ENCODE measurements around the gene PTPN23.

PTPN23 gene

GRCh38 chr3:47339951-47340350 lies 40.9 kb upstream of the PTPN23 start:
- Histone ChIP-seq H3K79me2 (ENCODE audit: low read length) (no peaks in the 10 kb centered on the region), H3K9me2 (replicated peaks; ENCODE audit: insufficient read depth, low read length) (no peaks in the 10 kb centered on the region), H3F3A (ENCODE audit: insufficient read depth, low read length) (no peaks in the 10 kb centered on the region), H3K4me1 (ENCODE audit: low read length) (no peaks in the 10 kb centered on the region), H3K27me3 (replicated peaks; ENCODE audit: insufficient read depth, low read length) (no peaks in the 10 kb centered on the region), H3K36me3 (replicated peaks; ENCODE audit: insufficient read depth, low read length) (no peaks in the 10 kb centered on the region; the same call in none of the 2 replicates), H3K9ac (ENCODE audit: low read length) (no peak overlapping the region), H3K27ac (ENCODE audit: low read length) (no peak overlapping the region), H3K4me3 (ENCODE audit: low read length) (no peak overlapping the region), H3K4me2 (ENCODE audit: low read depth, low read length) (no peak overlapping the region), H4K20me1 (ENCODE audit: insufficient read depth, low read length) (no peaks in the 10 kb centered on the region), H2AFZ (ENCODE audit: low read length) (no peak overlapping the region), H3K9me3 (replicated peaks; ENCODE audit: insufficient read depth, low read length) (no peaks in the 10 kb centered on the region)
- DNase-seq: no peak
- TF ChIP-seq CTCF (IDR thresholded peaks at IDR 0.05; ENCODE audit: low read length): no peak
- no peak for TF ChIP-seq EZH2 (optimal IDR thresholded peaks at IDR 0.05; ENCODE audit: low read depth, low read length)
- TF ChIP-seq EZH2phosphoT487 (IDR thresholded peaks at IDR 0.05; ENCODE audit: low read length): no peak

- no peak for DNase-seq
- no peak overlapping the region for H3K27ac ChIP-seq (ENCODE audit: low read length)
- H3F3A ChIP-seq (ENCODE audit: insufficient read depth, low read length): no peaks in the 10 kb centered on the region
- no peaks in the 10 kb centered on the region for H4K20me1 ChIP-seq (ENCODE audit: insufficient read depth, low read length)
- H3K4me1 ChIP-seq (ENCODE audit: low read length): no peaks in the 10 kb centered on the region
- no peaks in the 10 kb centered on the region for H3K79me2 ChIP-seq (ENCODE audit: low read length)
- H3K27me3 ChIP-seq (replicated peaks; ENCODE audit: insufficient read depth, low read length): no peaks in the 10 kb centered on the region
- no peak overlapping the region for H2AFZ ChIP-seq (ENCODE audit: low read length)
- H3K9me2 ChIP-seq (replicated peaks; ENCODE audit: insufficient read depth, low read length): no peaks in the 10 kb centered on the region
- no peak for TF ChIP-seq EZH2 (optimal IDR thresholded peaks at IDR 0.05; ENCODE audit: low read depth, low read length)
- no peak overlapping the region for H3K4me2 ChIP-seq (ENCODE audit: low read depth, low read length)
- H3K9ac ChIP-seq (ENCODE audit: low read length): no peak overlapping the region
- no peaks in the 10 kb centered on the region for H3K9me3 ChIP-seq (replicated peaks; ENCODE audit: insufficient read depth, low read length)
- H3K36me3 ChIP-seq (replicated peaks; ENCODE audit: insufficient read depth, low read length): no peaks in the 10 kb centered on the region; the same call in none of the 2 replicates
- H3K4me3 ChIP-seq (ENCODE audit: low read length): no peak overlapping the region
Observed at GRCh38 chr3:47340866-47341265, 40.0 kb upstream of the PTPN23 start.

GRCh38 chr3:47342151-47342550 lies 38.7 kb upstream of the PTPN23 start:
- no peaks in the 10 kb centered on the region for H3K27me3 ChIP-seq (replicated peaks; ENCODE audit: insufficient read depth, low read length)
- H4K20me1 ChIP-seq (ENCODE audit: insufficient read depth, low read length): no peaks in the 10 kb centered on the region
- no peaks in the 10 kb centered on the region for H3K79me2 ChIP-seq (ENCODE audit: low read length)
- DNase-seq: no peak
- no peaks in the 10 kb centered on the region; the same call in 1 of the 2 replicates for H3K36me3 ChIP-seq (replicated peaks; ENCODE audit: insufficient read depth, low read length)
- no peak overlapping the region for H2AFZ ChIP-seq (ENCODE audit: low read length)
- no peak overlapping the region for H3K4me3 ChIP-seq (ENCODE audit: low read length)
- no peak for TF ChIP-seq EZH2phosphoT487 (IDR thresholded peaks at IDR 0.05; ENCODE audit: low read length)
- no peak for TF ChIP-seq EZH2 (optimal IDR thresholded peaks at IDR 0.05; ENCODE audit: low read depth, low read length)
- TF ChIP-seq CTCF (IDR thresholded peaks at IDR 0.05; ENCODE audit: low read length): no peak
- no peak overlapping the region for H3K9ac ChIP-seq (ENCODE audit: low read length)
- no peak overlapping the region for H3K27ac ChIP-seq (ENCODE audit: low read length)
- H3K9me3 ChIP-seq (replicated peaks; ENCODE audit: insufficient read depth, low read length): no peaks in the 10 kb centered on the region
- peaks cover 4% of the 10 kb centered on the region; the same call in 1 of the 2 replicates for H3F3A ChIP-seq (ENCODE audit: insufficient read depth, low read length)
- H3K4me1 ChIP-seq (ENCODE audit: low read length): peaks cover 12% of the 10 kb centered on the region
- H3K9me2 ChIP-seq (replicated peaks; ENCODE audit: insufficient read depth, low read length): no peaks in the 10 kb centered on the region
- no peak overlapping the region for H3K4me2 ChIP-seq (ENCODE audit: low read depth, low read length)

GRCh38 chr3:47342812-47343211 lies 38.0 kb upstream of the PTPN23 start:
- Histone ChIP-seq H3K4me2 (ENCODE audit: low read depth, low read length) (no peak overlapping the region), H3K4me1 (ENCODE audit: low read length) (peaks cover 19% of the 10 kb centered on the region)

More at GRCh38 chr3:47342812-47343211, 38.0 kb upstream of the PTPN23 start:
- Histone ChIP-seq H3K36me3 (replicated peaks; ENCODE audit: insufficient read depth, low read length) (no peaks in the 10 kb centered on the region; the same call in 1 of the 2 replicates), H4K20me1 (ENCODE audit: insufficient read depth, low read length) (no peaks in the 10 kb centered on the region), H3K9ac (ENCODE audit: low read length) (no peak overlapping the region), H3K4me3 (ENCODE audit: low read length) (no peak overlapping the region), H3F3A (ENCODE audit: insufficient read depth, low read length) (peaks cover 8% of the 10 kb centered on the region), H2AFZ (ENCODE audit: low read length) (no peak overlapping the region), H3K27me3 (replicated peaks; ENCODE audit: insufficient read depth, low read length) (no peaks in the 10 kb centered on the region), H3K27ac (ENCODE audit: low read length) (no peak overlapping the region), H3K79me2 (ENCODE audit: low read length) (no peaks in the 10 kb centered on the region), H3K9me2 (replicated peaks; ENCODE audit: insufficient read depth, low read length) (no peaks in the 10 kb centered on the region), H3K9me3 (replicated peaks; ENCODE audit: insufficient read depth, low read length) (no peaks in the 10 kb centered on the region)
- DNase-seq: no peak
- TF ChIP-seq EZH2phosphoT487 (IDR thresholded peaks at IDR 0.05; ENCODE audit: low read length) (no peak), EZH2 (optimal IDR thresholded peaks at IDR 0.05; ENCODE audit: low read depth, low read length) (no peak), CTCF (IDR thresholded peaks at IDR 0.05; ENCODE audit: low read length) (no peak)
